Measurements from ENCODE around the gene MTSS2. TPM values are rescaled to one million over a fixed set of nuclear protein-coding genes. Genes with fewer than 3 reads are reported as not detected.

The MTSS2 gene
- total RNA-seq, 2 donors from 2014 or later, result 0.82 to 1.8 TPM

DNA sequence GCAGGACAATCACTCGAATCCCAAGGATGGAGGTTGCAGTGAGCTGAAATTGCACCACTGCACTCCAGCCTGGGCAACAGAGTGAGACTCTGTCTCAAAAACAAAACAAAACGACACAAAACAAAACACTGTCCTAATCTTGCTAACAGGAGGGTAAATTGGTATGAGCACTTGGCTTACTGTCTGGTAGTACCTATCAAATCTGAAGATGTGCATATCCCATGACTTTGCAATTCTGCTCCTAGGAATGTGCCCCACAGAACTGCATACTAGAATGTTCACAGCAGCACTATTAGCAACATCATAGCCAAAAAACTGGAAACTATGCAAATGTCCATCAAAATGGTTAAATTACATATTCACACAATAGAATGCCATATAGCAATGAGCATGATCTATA lies 15.7 kb downstream of the MTSS2 start:
- no peak for ATAC-seq
- DNase-seq (ENCODE audit: low spot score in 2 of 2), result no peak
- Mint-ChIP-seq H3K27ac (no peak overlapping the region), H3K9me3 (no peaks in the 10 kb centered on the region), H3K36me3 (no peaks in the 10 kb centered on the region)

DNA sequence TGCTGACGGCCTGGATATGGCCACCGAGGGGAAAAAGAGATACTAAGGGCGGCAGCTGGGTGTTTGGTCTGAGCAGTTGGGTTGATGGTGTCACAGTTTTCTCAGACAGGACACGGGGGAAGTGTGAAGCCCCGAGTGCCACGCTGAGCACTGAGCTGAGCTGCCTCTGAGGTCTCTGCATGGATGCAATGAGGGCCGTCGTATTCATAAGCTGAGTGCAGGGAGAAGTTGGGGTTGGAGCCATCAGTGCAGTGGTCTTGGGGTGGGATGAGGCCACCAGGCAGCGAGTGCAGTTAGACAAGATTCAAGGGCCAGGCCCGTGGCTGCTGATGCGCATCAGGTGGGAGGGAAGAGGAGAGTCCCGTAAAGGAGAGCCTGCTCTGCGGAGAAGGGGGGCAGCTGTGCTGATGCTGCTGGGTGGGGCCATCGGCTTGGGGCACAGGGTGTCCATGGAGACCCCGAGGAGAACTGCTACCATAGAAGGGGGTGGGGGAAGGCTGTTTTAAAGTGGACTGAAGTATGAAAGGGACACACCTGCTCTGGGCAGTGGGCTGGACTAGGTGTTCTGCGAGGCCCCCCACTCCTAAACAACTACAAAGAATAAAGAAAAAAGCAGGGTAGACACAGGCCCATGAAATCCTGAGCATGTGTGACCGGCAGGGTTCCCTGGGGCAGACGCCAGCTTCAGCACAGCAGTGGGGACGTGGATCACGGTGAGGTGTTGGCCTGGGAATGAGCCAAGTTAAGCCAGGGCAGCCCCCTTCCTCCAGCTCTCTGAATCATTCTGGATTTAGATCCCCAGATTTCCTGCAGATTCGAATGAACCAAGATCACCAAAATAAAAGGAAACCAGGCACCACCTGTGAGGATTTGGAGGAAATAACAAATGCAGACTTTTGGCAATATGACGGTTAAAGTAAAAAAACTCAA lies 19.8 kb downstream of the MTSS2 start:
- DNase-seq (ENCODE audit: low spot score in 2 of 2) (no peak), ATAC-seq (no peak)
- Mint-ChIP-seq H3K36me3 (no peaks in the 10 kb centered on the region), H3K9me3 (no peaks in the 10 kb centered on the region), H3K27ac (no peak overlapping the region)

DNA sequence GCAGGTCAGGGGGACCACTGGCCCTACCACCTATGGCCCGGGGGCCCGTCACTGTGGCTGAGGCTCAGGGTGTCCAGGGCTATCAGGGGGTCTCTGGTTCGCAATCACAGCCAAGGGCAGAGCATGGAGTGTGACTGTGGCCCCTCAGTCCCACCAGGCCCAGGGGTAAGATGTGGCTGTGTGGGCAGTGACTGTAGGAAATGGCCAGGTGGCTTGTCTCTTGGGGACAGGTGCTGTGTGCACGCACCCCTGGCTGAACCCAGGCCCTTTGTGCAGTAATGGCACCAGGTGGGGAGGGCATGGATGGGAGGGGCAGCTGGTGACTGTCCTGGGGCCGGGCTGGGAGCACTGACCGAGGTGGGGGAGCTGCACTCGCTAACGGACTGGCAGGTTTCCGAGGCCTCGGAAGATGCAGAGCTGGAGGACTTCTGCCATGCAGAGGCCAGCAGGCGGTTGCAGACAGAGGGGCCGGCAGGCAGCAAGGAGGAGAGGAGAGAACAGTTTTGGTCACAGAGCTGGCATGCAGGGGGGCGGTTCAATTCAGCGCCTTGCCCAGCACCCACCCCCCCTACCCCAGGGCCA lies 20.6 kb downstream of the MTSS2 start:
- ATAC-seq, result no peak

DNA sequence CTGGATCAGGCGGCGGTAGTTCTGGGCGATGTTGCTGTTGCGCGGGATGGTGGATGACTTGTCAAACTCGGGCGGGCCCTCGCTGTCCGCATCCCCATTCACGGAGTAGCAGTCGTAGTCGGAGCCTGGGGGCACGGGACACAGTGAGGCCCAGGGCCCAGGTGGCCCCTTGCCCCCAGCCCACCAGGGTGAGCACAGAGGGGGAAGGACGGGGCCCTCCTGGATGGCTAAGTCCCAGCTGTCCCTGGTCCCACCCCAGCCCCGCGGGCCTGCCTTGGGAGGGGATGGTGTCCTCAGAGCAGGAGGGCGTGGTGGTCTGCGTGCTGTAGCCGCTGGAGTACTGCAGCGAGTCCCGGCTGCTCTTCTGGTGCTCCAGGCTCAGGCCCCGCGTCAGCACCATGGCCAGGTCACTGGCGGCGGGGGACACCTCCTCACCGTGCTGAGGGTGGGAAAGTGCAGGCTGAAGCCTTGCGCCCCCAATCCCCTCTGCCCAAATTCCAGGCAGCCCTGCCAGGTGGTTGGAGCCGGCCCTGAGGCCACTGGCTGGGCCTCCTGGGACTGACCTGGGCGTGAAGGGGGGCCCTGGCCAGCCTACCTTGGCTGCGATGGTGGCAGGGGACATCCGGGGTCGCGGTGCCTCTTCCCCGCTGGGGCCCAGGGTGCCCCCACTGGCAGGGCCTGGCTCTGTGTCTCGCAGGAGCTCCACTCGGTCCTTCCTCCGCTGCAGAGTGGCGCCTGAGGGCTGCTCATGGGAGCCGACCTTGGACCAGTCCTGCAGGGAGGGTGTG lies 21.3 kb downstream of the MTSS2 start:
- DNase-seq (ENCODE audit: low spot score in 2 of 2) (no peak), ATAC-seq (no peak)
- Mint-ChIP-seq H3K36me3 (no peaks in the 10 kb centered on the region), H3K9me3 (no peaks in the 10 kb centered on the region), H3K27ac (no peak overlapping the region)

More for the DNA sequence above, 20.6 kb downstream of the MTSS2 start:
- DNase-seq (ENCODE audit: low spot score in 2 of 2), result no peak
- H3K27ac Mint-ChIP-seq, result peak overlapping the region in 1 of 2 donors; percentile 60
- H3K36me3 Mint-ChIP-seq, result no peaks in the 10 kb centered on the region
- no peaks in the 10 kb centered on the region for H3K9me3 Mint-ChIP-seq

DNA sequence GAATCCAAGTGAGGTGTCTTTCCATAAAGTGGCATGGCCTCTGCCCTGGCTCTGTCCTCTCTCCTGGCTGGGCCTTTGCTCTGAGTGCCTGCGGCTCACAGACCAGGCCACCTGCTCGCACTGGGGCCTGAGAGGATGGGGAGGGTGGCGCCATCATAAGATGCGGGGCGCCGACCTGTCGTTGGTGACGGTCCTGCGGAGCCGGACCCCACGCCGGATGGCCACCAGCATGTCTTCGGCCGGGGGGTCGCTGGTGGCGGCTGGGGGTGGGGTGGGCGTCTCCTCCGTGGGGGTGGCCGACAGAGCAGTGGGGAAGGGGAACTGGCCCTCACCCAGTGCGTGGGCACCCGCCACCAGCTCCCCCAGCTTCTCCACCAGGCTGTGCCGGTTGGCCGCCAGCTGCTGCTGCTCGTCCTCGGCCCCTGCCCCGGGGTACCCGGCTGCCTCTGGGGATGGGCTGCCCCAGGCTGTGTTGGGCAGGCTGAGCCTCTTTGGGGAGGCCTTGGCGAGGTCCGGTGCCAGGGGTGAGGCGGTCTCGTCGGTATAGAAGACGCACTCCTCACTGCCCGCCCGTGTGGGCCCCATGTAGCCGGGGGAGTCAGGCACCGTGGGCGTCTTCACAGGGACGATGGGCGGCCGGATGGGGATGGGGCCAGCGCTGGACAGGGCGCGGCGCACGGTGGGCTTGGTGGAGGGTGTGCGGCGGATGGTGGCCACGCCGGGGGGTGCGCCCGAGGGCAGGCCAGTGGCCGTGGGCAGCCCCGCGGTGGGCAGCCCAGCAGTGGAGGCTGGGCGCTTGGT lies 22.1 kb downstream of the MTSS2 start:
- ATAC-seq, result no peak
- Mint-ChIP-seq H3K27ac (no peak overlapping the region), H3K9me3 (no peaks in the 10 kb centered on the region), H3K36me3 (no peaks in the 10 kb centered on the region)
- no peak for DNase-seq (ENCODE audit: low spot score in 2 of 2)

DNA sequence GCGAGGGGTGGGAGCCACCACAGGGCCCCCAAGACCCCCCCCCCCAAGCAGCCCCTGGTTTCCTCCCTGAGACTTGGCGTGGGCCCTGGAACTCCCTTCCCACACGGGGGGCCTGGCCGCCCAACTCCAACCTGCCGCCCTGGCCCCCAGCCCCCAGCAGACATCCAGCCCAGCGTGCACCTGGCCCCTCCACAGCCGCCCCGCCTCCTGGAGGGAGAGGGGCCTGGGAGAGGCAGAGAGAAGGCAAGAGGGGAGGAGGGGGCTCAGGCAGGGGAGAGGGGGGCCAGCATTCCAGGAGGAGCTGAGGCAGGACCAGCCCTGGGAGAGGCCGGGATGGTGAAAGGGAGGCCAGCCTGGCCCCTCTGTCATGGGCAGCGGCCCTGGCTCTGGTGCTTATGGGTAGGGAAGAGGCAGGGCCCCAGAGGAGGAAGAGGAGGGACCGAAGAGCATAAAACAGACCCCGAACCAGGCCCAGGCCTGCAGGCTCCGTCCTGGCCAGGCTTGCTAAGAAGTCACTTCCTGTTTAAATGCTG lies 22.8 kb downstream of the MTSS2 start:
- no peaks in the 10 kb centered on the region for H3K36me3 Mint-ChIP-seq
- no peaks in the 10 kb centered on the region for H3K9me3 Mint-ChIP-seq
- DNase-seq (ENCODE audit: low spot score in 2 of 2), result no peak
- no peak overlapping the region for H3K27ac Mint-ChIP-seq
- ATAC-seq, result no peak

DNA sequence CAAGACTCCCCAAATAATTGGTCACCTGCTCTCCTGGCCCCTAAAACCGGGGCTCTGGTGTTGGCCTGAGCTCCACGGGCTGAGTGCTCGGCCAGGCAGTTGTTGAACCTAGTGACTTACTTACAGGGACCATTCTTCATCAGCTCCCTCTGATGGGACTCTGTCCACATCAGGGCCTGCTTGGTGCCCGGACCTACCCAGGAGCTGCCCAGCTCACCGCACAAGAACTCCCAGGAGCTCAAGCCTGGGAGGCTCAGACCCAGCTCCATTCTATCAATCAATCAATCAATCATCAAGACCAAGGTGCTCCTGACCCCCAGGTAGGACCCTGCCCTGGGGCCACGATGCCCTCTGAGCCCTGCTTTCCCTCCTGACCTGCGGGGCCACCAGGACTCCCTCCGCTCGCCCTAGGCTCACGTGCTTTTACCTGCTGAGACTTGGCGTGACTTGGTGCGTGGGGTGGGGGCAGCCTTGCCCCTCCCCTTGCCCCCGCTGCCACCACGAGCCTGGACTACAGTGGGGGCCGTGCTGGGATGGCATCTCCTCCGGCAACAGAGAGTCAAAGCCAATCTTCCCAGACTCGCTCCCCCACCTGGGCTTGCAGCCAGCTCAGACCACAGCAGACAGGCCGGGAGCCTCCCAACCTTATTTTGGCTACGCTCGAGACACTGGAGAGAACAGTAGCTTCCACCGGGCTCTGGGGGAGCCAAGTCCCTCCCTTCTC lies 23.8 kb downstream of the MTSS2 start:
- Mint-ChIP-seq H3K36me3 (no peaks in the 10 kb centered on the region), H3K9me3 (no peaks in the 10 kb centered on the region), H3K27ac (no peak overlapping the region)
- DNase-seq (ENCODE audit: low spot score in 2 of 2), result no peak
- no peak for ATAC-seq

DNA sequence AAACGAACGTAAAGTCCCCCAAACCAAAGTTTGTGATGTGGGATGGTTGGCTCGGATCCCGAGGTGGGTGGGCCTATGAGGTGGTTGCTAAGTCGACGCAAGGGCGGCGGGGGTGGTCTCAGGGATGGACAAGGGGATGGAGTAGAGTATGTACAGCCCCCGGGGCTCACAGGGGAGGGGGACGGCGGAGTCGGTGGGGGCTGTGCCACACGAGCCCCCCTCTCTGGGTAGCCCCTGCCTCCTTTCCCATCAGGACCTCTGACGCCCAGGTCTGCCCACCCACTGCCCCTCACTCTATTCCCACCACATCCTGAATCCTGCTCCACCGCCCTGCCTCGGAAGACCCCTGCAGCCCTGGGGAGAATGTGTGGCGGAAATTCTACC lies 24.3 kb downstream of the MTSS2 start:
- ATAC-seq, result no peak
- no peak for DNase-seq (ENCODE audit: low spot score in 2 of 2)
- Mint-ChIP-seq H3K9me3 (no peaks in the 10 kb centered on the region), H3K27ac (no peak overlapping the region), H3K36me3 (no peaks in the 10 kb centered on the region)

DNA sequence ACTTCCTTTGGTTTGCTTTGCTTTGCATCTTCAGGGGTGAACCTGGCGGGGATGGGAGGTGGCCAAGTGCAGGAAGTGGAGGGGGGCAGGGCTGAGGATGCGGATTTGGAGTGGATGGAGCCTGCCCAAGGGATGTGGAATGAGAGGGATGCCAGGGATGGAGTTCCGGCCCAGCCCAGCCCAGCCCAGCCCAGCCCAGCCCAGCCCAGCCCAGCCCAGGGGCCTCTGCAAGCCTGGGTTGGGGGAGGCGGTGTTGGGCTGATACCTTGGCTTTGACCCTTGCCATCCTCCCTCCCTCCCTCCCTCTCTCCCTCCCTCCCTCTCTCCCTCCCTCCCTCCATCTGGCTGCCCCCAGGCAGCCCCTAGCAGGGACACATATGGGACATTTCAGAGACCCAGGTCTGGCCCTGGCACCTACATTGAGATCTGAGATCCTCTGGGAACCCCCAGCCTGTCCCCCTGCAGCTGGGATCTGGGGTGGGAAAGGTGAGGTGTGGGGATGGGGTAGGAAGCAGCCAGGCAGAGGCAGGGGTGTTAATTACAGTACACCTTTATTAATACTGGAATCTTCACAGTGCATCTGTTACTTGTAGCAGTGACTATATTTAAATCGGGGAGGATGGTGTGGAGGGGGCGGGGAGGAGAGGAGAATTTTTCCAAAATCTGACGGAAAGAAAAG lies 25.0 kb downstream of the MTSS2 start:
- Mint-ChIP-seq H3K9me3 (no peaks in the 10 kb centered on the region), H3K27ac (no peak overlapping the region), H3K36me3 (no peaks in the 10 kb centered on the region)
- DNase-seq (ENCODE audit: low spot score in 2 of 2) (no peak), ATAC-seq (no peak)

DNA sequence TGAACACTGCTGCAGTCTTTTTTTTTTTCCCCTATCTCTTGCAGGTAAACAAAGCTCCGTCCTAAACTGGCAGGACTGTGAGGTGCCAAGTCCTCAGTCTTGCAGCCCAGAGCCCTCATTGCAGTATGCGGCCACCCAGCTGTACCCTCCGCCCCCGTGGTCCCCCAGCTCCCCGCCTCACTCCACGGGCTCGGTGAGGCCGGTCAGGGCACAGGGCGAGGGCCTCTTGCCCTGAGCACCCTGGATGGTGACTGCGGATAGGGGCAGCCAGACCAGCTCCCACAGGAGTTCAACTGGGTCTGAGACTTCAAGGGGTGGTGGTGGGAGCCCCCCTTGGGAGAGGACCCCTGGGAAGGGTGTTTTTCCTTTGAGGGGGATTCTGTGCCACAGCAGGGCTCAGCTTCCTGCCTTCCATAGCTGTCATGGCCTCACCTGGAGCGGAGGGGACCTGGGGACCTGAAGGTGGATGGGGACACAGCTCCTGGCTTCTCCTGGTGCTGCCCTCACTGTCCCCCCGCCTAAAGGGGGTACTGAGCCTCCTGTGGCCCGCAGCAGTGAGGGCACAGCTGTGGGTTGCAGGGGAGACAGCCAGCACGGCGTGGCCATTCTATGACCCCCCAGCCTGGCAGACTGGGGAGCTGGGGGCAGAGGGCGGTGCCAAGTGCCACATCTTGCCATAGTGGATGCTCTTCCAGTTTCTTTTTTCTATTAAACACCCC lies 25.7 kb downstream of the MTSS2 start:
- ATAC-seq (no peak), DNase-seq (ENCODE audit: low spot score in 2 of 2) (no peak)
- Mint-ChIP-seq H3K36me3 (no peaks in the 10 kb centered on the region), H3K27ac (no peak overlapping the region), H3K9me3 (no peaks in the 10 kb centered on the region)

DNA sequence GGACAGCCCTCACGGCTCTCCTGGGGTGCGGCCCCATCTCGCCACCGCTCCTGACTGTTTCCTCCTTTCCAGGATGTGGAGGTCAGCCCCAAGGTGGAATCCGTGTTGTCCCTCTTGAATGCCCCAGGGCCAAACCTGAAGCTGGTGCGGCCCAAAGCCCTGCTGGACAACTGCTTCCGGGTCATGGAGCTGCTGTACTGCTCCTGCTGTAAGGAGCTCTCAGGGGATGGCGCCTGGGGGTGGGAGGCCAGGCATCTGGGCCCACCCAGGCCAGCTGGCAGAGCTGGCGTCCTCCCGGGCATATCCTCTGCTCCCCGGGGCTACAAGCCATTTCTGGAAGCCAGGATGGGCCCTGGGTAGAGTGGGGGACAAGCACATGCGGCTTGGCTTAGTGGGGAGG lies 26.3 kb downstream of the MTSS2 start:
- no peaks in the 10 kb centered on the region for H3K36me3 Mint-ChIP-seq
- DNase-seq (ENCODE audit: low spot score in 2 of 2) (no peak), ATAC-seq (no peak)
- no peaks in the 10 kb centered on the region for H3K9me3 Mint-ChIP-seq
- no peak overlapping the region for H3K27ac Mint-ChIP-seq

DNA sequence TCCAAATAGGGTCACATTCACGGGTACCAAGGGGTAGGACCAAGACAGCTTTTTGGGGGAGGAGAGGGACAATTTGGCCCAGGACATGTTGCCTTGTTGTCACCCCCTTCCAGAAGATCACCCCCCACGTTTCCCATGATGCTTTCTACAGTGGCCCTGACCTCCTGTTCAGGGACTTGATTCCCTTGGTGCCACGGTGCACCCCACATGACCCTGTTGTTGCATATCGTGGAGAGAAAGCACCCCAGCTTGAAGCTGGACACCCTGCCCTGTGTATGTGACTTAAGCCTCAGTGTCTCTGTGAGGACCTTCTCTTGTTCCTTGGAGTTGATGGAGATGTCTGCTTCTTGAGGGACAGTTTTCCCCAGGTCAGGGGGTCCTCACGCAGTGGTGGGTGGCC lies 26.9 kb downstream of the MTSS2 start:
- H3K9me3 Mint-ChIP-seq, result no peaks in the 10 kb centered on the region
- no peak for ATAC-seq
- DNase-seq (ENCODE audit: low spot score in 2 of 2), result no peak
- H3K27ac Mint-ChIP-seq, result peak overlapping the region; percentile 51 to 64
- H3K36me3 Mint-ChIP-seq, result no peaks in the 10 kb centered on the region

DNA sequence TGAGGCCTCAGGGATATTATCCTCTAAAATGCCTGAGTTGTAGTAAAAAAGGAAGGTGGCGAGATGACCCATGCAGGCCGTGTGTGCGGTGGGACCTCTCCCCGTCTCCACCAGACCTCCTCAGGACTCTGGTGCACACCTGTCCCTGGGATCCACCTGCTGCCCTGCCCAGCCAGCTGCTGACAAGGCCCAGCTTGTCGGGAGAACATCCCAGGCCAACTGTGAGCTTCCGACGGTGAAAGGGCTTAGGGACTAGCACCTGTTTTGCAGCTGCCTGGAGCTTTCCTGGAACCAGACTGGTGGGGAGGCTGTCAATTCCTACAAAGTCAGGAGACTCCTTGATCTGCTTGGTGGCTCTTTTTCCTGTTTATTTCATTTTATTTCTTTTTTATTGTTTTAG lies 27.9 kb downstream of the MTSS2 start:
- no peaks in the 10 kb centered on the region for H3K9me3 Mint-ChIP-seq
- ATAC-seq (no peak), DNase-seq (ENCODE audit: low spot score in 2 of 2) (no peak)
- peak overlapping the region in 1 of 2 donors; percentile 64 for H3K27ac Mint-ChIP-seq
- H3K36me3 Mint-ChIP-seq, result no peaks in the 10 kb centered on the region

DNA sequence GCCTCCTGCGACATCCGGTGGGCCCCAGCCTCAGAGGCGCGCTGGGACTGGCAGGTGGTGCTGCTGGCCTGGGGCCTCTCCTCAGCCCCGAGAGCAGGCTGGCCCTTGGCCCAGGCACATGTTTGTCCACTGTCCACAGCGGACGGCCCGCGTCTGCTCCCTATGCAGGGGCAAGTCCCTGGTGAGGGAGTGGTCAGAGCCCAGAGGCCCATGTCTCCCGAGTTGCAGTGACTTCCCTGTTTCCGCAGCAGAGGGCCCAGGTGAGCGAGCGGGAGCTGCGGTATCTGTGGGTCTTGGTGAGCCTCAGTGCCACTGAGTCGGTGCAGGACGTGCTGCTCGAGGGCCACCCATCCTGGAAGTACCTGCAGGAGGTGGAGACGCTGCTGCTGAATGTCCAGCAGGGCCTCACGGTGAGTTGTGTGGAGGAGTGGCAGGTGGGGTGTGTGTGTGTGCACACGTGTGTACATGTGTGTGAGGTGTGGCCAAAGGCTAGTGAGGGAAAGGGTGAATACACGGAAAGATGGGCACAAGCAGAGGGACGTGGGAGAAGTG lies 29.1 kb downstream of the MTSS2 start:
- no peaks in the 10 kb centered on the region for H3K36me3 Mint-ChIP-seq
- DNase-seq (ENCODE audit: low spot score in 2 of 2) (no peak), ATAC-seq (no peak)
- no peaks in the 10 kb centered on the region for H3K9me3 Mint-ChIP-seq
- peak overlapping the region in 1 of 2 donors; percentile 12 for H3K27ac Mint-ChIP-seq
